HepG2 (cell line): ENCODE data around the gene GNAZ. TPM values are rescaled to one million over a fixed set of nuclear protein-coding genes. Genes with fewer than 3 reads are reported as not detected.

Experiments used
- ARNT ChIP-seq: fragments of 450-650 bp; IDR thresholded peaks from 2 replicates; pipeline ENCODE4 v1.6.1; 2017
- CCDC6 ChIP-seq: sonication (generic); formaldehyde crosslinking; IDR thresholded peaks from 2 replicates; pipeline ENCODE4 v1.8.1; 2022; ENCODE audit warnings: mild to moderate bottlenecking, missing genetic modification reagents, moderate library complexity
- CREB1 ChIP-seq, 2 experiments: fragments of 450-650 bp in 1 of 2; IDR thresholded peaks; 2 replicates each; pipeline ENCODE4 v1.6.1; 2016 to 2017; ENCODE audit warnings: control low read depth in 1 of 2, mild to moderate bottlenecking in 1 of 2, missing compliant biosample characterization in 1 of 2, missing genetic modification characterization in 1 of 2
- ELF3 ChIP-seq: IDR thresholded peaks from 2 replicates; pipeline ENCODE4 v1.6.1; 2016; ENCODE audit warnings: missing genetic modification reagents, missing compliant biosample characterization
- HDAC6 ChIP-seq: fragments of 200-600 bp; sonication (generic); IDR thresholded peaks from 2 replicates; pipeline ENCODE4 v1.7.0; 2017; ENCODE audit warnings: mild to moderate bottlenecking, antibody characterized with exemption, low read length, low read depth
- IRX3 ChIP-seq: sonication (generic); formaldehyde crosslinking; IDR thresholded peaks from 2 replicates; pipeline ENCODE4 v1.8.1; 2023; ENCODE audit warnings: mild to moderate bottlenecking, low read depth, missing genetic modification reagents, borderline replicate concordance
- KLF12 ChIP-seq: sonication (generic); formaldehyde crosslinking; IDR thresholded peaks from 2 replicates; pipeline ENCODE4 v1.4.0; 2020; ENCODE audit warnings: missing genetic modification reagents, borderline replicate concordance
- MTF1 ChIP-seq: sonication (generic); formaldehyde crosslinking; IDR thresholded peaks from 2 replicates; pipeline ENCODE4 v1.5.0; 2020; ENCODE audit warnings: missing genetic modification reagents
- SATB2 ChIP-seq: sonication (generic); formaldehyde crosslinking; IDR thresholded peaks from 2 replicates; pipeline ENCODE4 v1.5.0; 2020; ENCODE audit warnings: missing genetic modification reagents
- SKI ChIP-seq: fragments of 450-650 bp; IDR thresholded peaks from one replicate; pipeline ENCODE4 v1.6.1; 2018; ENCODE audit warnings: mild to moderate bottlenecking; ENCODE audit not compliant: partially characterized antibody
- WIZ ChIP-seq: sonication (generic); formaldehyde crosslinking; IDR thresholded peaks from 2 replicates; pipeline ENCODE4 v1.5.1; 2020; ENCODE audit warnings: mild to moderate bottlenecking, missing genetic modification reagents
- ZNF232 ChIP-seq: sonication (generic); formaldehyde crosslinking; IDR thresholded peaks from 2 replicates; pipeline ENCODE4 v1.4.0; 2020; ENCODE audit warnings: missing genetic modification reagents, borderline replicate concordance
- ZNF350 ChIP-seq: sonication (generic); formaldehyde crosslinking; IDR thresholded peaks from 2 replicates; pipeline ENCODE4 v1.4.0; 2020; ENCODE audit warnings: mild to moderate bottlenecking, low read depth, missing genetic modification reagents, borderline replicate concordance
- ZNF552 ChIP-seq: sonication (generic); formaldehyde crosslinking; IDR thresholded peaks from 2 replicates; pipeline ENCODE4 v1.9.0; 2022; ENCODE audit warnings: missing genetic modification reagents, mild to moderate bottlenecking, borderline replicate concordance
- ZNF629 ChIP-seq: sonication (generic); formaldehyde crosslinking; conservative IDR thresholded peaks from 2 replicates; pipeline ENCODE4 v1.5.0; 2020; ENCODE audit warnings: missing genetic modification reagents
- ZNF652 ChIP-seq: IDR thresholded peaks from 2 replicates; pipeline ENCODE4 v1.6.1; 2016; ENCODE audit warnings: low read depth, borderline replicate concordance
- ZNF879 ChIP-seq: sonication (generic); formaldehyde crosslinking; IDR thresholded peaks from 2 replicates; pipeline ENCODE4 v1.8.1; 2023; ENCODE audit warnings: missing genetic modification reagents
- polyA plus RNA-seq, 8 experiments: library from polyadenylated mRNA; depleted of rRNA in 3 of 8; stranded (reverse) in 7 of 8; unstranded in 1 of 8; fragments of >200 nt; fragmentation: Illumina TruSeq in 4 of 8; extraction: Trizol in 4 of 8; gene quantifications; 2 replicates each; pipeline versions ENCODE4 v1.2.1 to v1.2.3, GENCODE V29; 2011 to 2016; ENCODE audit warnings: low read depth in 4 of 8, missing spikeins in 1 of 8, mixed read lengths in 1 of 8; ENCODE audit not compliant: insufficient read depth in 1 of 8
- total RNA-seq, 5 experiments: library from RNA; depleted of rRNA; stranded (reverse); fragments of >200 nt; fragmentation: Illumina TruSeq; extraction: Trizol; gene quantifications; 2 replicates each; pipeline ENCODE4 v1.2.3, GENCODE V29; 2016; ENCODE audit warnings: low read depth in 1 of 5
- TF ChIP-seq, protein P1 (sequence below): sonication (generic); formaldehyde crosslinking; IDR thresholded peaks from 2 replicates; pipeline ENCODE4 v1.4.0; 2020; ENCODE audit warnings: missing genetic modification reagents
- TF ChIP-seq, protein P2 (sequence below): sonication (generic); formaldehyde crosslinking; IDR thresholded peaks from 2 replicates; pipeline ENCODE4 v1.8.0; 2022; ENCODE audit warnings: mild to moderate bottlenecking, missing genetic modification reagents; ENCODE audit not compliant: insufficient replicate concordance
- TF ChIP-seq, protein P3 (sequence below): sonication (generic); formaldehyde crosslinking; IDR thresholded peaks from 2 replicates; pipeline ENCODE4 v1.4.0; 2020; ENCODE audit warnings: missing genetic modification reagents
- TF ChIP-seq, protein P4 (sequence below): sonication (generic); formaldehyde crosslinking; IDR thresholded peaks from 2 replicates; pipeline ENCODE4 v1.5.1; 2020; ENCODE audit warnings: mild to moderate bottlenecking, missing genetic modification reagents, borderline replicate concordance

The GNAZ gene
- total and polyA plus RNA-seq, 2 of the 13 experiments (the other 11 are each of a cell fraction or from before 2014, with no cell fraction given): 11.4 to 22.3 TPM

DNA sequence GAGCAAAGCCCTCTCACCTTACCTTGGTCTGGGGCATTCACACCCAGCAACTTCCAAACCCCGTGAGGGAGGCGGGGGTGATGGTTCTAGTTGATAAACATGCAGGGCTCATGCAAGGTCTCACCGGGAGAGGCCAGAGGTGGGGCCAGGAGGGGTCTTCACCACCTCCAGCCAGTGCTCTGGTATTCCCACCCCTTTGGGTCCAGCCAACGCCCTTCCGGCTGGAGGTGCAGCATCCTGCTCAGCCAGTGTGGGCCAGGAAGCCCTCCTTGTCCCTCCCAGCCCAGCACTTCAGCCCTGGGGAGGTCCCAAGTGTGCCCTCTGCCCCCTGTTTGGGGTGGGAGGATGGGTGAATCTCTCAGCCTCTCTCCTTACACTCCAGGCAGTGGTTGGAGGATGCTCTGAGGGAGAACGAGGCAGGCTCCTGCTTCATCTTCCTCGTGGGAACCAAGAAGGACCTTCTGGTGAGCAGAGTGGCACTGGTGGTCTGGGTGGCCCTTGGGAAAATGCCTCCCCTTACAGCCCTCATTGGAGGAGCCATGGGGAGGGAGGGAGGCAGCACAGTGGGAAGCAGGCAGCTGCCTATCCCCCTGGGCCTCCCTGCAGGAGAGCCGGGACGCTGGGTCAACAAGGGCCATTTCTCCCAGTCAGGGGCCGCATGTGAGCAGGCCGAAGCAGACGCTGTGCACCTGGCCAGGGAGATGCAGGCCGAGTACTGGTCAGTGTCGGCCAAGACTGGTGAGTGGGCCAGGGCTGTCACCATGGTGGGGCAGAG, 88.4 kb downstream of the GNAZ start (continued):
- TF ChIP-seq ZNF552 (CRISPR knock-in tag): no peak
- TF ChIP-seq ARNT: no peak
- 0 out of 2 replicates have a peak, but pooled peaks have one; percentile 29 for TF ChIP-seq ZNF350
- TF ChIP-seq HDAC6: no peak
- TF ChIP-seq WIZ: no peak
- TF ChIP-seq, protein P1, sequence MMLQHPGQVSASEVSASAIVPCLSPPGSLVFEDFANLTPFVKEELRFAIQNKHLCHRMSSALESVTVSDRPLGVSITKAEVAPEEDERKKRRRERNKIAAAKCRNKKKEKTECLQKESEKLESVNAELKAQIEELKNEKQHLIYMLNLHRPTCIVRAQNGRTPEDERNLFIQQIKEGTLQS (CRISPR knock-in tag): no peak
- TF ChIP-seq CREB1 (IDR thresholded peaks at IDR 0.05): no peak
- no peak for TF ChIP-seq CREB1 (CRISPR knock-in tag; IDR thresholded peaks at IDR 0.05)
- no peak for TF ChIP-seq ZNF652
- TF ChIP-seq ELF3 (CRISPR knock-in tag): no peak
- TF ChIP-seq ZNF879 (CRISPR knock-in tag): no peak
- TF ChIP-seq IRX3 (CRISPR knock-in tag): no peak
- 0 out of 2 replicates have a peak, but pooled peaks have one; percentile 12 for TF ChIP-seq SATB2 (CRISPR knock-in tag)
- TF ChIP-seq, protein P2, sequence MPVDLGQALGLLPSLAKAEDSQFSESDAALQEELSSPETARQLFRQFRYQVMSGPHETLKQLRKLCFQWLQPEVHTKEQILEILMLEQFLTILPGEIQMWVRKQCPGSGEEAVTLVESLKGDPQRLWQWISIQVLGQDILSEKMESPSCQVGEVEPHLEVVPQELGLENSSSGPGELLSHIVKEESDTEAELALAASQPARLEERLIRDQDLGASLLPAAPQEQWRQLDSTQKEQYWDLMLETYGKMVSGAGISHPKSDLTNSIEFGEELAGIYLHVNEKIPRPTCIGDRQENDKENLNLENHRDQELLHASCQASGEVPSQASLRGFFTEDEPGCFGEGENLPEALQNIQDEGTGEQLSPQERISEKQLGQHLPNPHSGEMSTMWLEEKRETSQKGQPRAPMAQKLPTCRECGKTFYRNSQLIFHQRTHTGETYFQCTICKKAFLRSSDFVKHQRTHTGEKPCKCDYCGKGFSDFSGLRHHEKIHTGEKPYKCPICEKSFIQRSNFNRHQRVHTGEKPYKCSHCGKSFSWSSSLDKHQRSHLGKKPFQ (CRISPR knock-in tag): peak; percentile 8
- TF ChIP-seq ZNF232: no peak; the same call in 1 of the 2 replicates
- TF ChIP-seq, protein P3, sequence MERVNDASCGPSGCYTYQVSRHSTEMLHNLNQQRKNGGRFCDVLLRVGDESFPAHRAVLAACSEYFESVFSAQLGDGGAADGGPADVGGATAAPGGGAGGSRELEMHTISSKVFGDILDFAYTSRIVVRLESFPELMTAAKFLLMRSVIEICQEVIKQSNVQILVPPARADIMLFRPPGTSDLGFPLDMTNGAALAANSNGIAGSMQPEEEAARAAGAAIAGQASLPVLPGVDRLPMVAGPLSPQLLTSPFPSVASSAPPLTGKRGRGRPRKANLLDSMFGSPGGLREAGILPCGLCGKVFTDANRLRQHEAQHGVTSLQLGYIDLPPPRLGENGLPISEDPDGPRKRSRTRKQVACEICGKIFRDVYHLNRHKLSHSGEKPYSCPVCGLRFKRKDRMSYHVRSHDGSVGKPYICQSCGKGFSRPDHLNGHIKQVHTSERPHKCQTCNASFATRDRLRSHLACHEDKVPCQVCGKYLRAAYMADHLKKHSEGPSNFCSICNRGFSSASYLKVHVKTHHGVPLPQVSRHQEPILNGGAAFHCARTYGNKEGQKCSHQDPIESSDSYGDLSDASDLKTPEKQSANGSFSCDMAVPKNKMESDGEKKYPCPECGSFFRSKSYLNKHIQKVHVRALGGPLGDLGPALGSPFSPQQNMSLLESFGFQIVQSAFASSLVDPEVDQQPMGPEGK (CRISPR knock-in tag): no peak
- no peak for TF ChIP-seq CCDC6
- TF ChIP-seq, protein P4, sequence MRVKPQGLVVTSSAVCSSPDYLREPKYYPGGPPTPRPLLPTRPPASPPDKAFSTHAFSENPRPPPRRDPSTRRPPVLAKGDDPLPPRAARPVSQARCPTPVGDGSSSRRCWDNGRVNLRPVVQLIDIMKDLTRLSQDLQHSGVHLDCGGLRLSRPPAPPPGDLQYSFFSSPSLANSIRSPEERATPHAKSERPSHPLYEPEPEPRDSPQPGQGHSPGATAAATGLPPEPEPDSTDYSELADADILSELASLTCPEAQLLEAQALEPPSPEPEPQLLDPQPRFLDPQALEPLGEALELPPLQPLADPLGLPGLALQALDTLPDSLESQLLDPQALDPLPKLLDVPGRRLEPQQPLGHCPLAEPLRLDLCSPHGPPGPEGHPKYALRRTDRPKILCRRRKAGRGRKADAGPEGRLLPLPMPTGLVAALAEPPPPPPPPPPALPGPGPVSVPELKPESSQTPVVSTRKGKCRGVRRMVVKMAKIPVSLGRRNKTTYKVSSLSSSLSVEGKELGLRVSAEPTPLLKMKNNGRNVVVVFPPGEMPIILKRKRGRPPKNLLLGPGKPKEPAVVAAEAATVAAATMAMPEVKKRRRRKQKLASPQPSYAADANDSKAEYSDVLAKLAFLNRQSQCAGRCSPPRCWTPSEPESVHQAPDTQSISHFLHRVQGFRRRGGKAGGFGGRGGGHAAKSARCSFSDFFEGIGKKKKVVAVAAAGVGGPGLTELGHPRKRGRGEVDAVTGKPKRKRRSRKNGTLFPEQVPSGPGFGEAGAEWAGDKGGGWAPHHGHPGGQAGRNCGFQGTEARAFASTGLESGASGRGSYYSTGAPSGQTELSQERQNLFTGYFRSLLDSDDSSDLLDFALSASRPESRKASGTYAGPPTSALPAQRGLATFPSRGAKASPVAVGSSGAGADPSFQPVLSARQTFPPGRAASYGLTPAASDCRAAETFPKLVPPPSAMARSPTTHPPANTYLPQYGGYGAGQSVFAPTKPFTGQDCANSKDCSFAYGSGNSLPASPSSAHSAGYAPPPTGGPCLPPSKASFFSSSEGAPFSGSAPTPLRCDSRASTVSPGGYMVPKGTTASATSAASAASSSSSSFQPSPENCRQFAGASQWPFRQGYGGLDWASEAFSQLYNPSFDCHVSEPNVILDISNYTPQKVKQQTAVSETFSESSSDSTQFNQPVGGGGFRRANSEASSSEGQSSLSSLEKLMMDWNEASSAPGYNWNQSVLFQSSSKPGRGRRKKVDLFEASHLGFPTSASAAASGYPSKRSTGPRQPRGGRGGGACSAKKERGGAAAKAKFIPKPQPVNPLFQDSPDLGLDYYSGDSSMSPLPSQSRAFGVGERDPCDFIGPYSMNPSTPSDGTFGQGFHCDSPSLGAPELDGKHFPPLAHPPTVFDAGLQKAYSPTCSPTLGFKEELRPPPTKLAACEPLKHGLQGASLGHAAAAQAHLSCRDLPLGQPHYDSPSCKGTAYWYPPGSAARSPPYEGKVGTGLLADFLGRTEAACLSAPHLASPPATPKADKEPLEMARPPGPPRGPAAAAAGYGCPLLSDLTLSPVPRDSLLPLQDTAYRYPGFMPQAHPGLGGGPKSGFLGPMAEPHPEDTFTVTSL (CRISPR knock-in tag): no peak
- TF ChIP-seq KLF12 (CRISPR knock-in tag): no peak
- TF ChIP-seq MTF1 (CRISPR knock-in tag): no peak
- no peak for TF ChIP-seq ZNF629
- TF ChIP-seq SKI: no peak
